ENCODE measurements around the gene MRFAP1L1. TPM values are rescaled to one million over a fixed set of nuclear protein-coding genes. Genes with fewer than 3 reads are reported as not detected.
A peak's percentile ranks its signal among the peaks of the same experiment; 100 is the strongest.
"Not testable (repeated sequence)": the region's sequence is repeated elsewhere in the genome, so short reads cannot be mapped to it uniquely, and the experiment has no call there.

The MRFAP1L1 gene
- total and polyA plus RNA-seq, 10 donors = 45.6 to 96.9 (median 62.4) TPM

DNA sequence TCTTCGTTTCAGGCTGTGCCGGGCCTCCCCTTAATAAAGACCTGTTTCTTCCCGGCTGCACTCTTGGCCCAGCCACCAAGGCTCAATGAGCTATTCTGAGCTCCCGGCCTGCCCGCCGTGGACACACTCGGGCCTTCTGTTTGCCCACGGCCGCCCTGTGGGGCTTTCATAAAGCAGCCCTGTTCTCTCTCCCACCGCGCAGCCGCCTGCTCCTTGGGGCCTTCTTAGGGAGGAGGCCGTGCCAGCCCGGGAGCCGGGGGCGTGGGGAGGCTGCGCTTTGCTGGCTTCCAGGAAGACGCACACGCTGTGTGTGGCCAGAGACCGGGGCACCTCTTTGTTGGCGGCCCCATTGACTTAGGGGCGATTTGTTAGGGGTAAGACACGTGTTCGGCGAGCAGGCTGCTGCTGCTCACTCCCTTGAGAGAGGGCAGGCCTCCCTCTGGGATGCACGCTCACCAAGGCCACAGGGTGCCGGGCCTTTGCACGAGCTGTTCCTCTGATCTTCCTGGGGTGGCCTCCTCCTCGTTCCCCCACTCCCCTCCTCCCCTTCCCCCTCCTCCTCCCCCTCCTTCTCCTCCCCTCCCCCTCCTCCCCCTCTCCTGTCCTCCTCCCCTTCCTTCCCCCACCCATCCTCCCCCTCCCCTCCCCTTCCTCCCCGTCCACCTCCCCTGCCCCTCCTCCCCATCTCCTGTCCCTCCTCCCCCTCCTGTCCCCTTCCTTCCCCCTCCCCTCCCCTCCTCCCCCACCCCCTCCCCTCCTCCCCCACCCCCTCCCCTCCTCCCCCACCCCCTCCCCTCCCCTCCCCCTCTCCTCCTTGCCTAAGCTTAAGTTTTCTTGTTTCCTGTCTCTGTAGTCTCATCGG, 17.6 kb upstream of the MRFAP1L1 start:
- Histone ChIP-seq H3K36me3 (no peaks in the 10 kb centered on the region), H3K9me3 (no peaks in the 10 kb centered on the region), H3K27me3 (replicated peaks in 1 of 7) (no peaks in the 10 kb centered on the region), H3K27ac (peak overlapping the region in 1 of 8 donors; percentile 2), H3K4me1 (peaks cover 0 to 23% (median 6%) of the 10 kb centered on the region in 6 donors), H3K4me3 (no peak overlapping the region)
- TF ChIP-seq, protein P1, sequence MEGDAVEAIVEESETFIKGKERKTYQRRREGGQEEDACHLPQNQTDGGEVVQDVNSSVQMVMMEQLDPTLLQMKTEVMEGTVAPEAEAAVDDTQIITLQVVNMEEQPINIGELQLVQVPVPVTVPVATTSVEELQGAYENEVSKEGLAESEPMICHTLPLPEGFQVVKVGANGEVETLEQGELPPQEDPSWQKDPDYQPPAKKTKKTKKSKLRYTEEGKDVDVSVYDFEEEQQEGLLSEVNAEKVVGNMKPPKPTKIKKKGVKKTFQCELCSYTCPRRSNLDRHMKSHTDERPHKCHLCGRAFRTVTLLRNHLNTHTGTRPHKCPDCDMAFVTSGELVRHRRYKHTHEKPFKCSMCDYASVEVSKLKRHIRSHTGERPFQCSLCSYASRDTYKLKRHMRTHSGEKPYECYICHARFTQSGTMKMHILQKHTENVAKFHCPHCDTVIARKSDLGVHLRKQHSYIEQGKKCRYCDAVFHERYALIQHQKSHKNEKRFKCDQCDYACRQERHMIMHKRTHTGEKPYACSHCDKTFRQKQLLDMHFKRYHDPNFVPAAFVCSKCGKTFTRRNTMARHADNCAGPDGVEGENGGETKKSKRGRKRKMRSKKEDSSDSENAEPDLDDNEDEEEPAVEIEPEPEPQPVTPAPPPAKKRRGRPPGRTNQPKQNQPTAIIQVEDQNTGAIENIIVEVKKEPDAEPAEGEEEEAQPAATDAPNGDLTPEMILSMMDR (IDR thresholded peaks at IDR 0.05 in 8 of 11, conservative IDR thresholded peaks at IDR 0.05 in 3 of 11) = no peak
- TF ChIP-seq POLR2AphosphoS5 (IDR thresholded peaks at IDR 0.05) = peak in 1 of 3 donors; percentile 41
- intact Hi-C loops (cut with DNase I; ENCODE audit: low total_unique reads) = no loop called here
- 60 to 85% (median 74%) methylated on average over 26 to 30 of the region's 31 CpGs for WGBS, 5 donors
- peak; percentile 74 for DNase-seq

- H3K36me3 ChIP-seq; H3K27ac ChIP-seq; H3K4me3 ChIP-seq; H3K27me3 ChIP-seq (replicated peaks in 1 of 7); DNase-seq; H3K9me3 ChIP-seq; intact Hi-C loops (cut with DNase I; ENCODE audit: low total_unique reads): not testable (repeated sequence)
- 88 to 96% (median 90%) methylated on average over 16 of the region's 16 CpGs for WGBS, 5 donors
- H3K4me1 ChIP-seq = peaks cover under 1 to 26% (median 9%) of the 10 kb centered on the region in 6 donors
These were observed 15.8 kb upstream of the MRFAP1L1 start for GRCh38 chr4:6725427-6725961.

GRCh38 chr4:6724421-6725111, 14.9 kb upstream of the MRFAP1L1 start:
- Histone ChIP-seq H3K9me3 (no peaks in the 10 kb centered on the region), H3K27me3 (replicated peaks in 1 of 7) (no peaks in the 10 kb centered on the region), H3K4me3 (no peak overlapping the region), H3K27ac (peak overlapping the region in 2 of 8 donors; percentile 5 to 15), H3K4me1 (peaks cover 5 to 35% (median 16%) of the 10 kb centered on the region in 6 donors), H3K36me3 (no peaks in the 10 kb centered on the region)
- peak; percentile 71 for DNase-seq
- TF ChIP-seq POLR2AphosphoS5 (IDR thresholded peaks at IDR 0.05) = peak in 2 of 3 donors; percentile 58 to 60
- TF ChIP-seq, protein P1 (IDR thresholded peaks at IDR 0.05 in 8 of 11, conservative IDR thresholded peaks at IDR 0.05 in 3 of 11) = no peak
- intact Hi-C loops (cut with DNase I; ENCODE audit: low total_unique reads) = loop anchor here (5.0 kb wide), 2 partner anchors 148 to 348 kb away; no protein-coding TSS in a partner anchor
- WGBS, 5 donors = 64 to 79% (median 71%) methylated on average over 16 to 21 of the region's 21 CpGs

- WGBS, 5 donors = 90 to 100% (median 95%) methylated on average over 2 to 8 of the region's 8 CpGs
These were observed 14.2 kb upstream of the MRFAP1L1 start for GRCh38 chr4:6723851-6724250.

More at GRCh38 chr4:6723851-6724250, 14.2 kb upstream of the MRFAP1L1 start:
- Histone ChIP-seq H3K27ac (no peak overlapping the region), H3K27me3 (replicated peaks in 1 of 7) (no peaks in the 10 kb centered on the region), H3K4me3 (no peak overlapping the region), H3K36me3 (peaks cover 0 to 2% (median 0%) of the 10 kb centered on the region in 6 donors), H3K4me1 (peaks cover 5 to 41% (median 16%) of the 10 kb centered on the region in 6 donors), H3K9me3 (no peaks in the 10 kb centered on the region)
- TF ChIP-seq, protein P1 (IDR thresholded peaks at IDR 0.05 in 8 of 11, conservative IDR thresholded peaks at IDR 0.05 in 3 of 11) = no peak
- TF ChIP-seq POLR2A (IDR thresholded peaks at IDR 0.05) = no peak
- no peak for TF ChIP-seq POLR2AphosphoS5 (IDR thresholded peaks at IDR 0.05)
- peak; percentile 51 for DNase-seq
- intact Hi-C loops (cut with DNase I; ENCODE audit: low total_unique reads) = loop anchor here (5.0 kb wide), 2 partner anchors 148 to 348 kb away; no protein-coding TSS in a partner anchor

Measured in spleen (tissue), 11 donors.